HG03558 (cell line): ENCODE results near the gene SLBP.

ENCODE experiments used
- ATAC-seq: cut with Tn5 transposase; IDR thresholded peaks from one replicate; pipeline ENCODE4 v1.9.1; 2021; ENCODE audit warnings: moderate number of reproducible peaks; ENCODE audit not compliant: unreplicated experiment; ENCODE audit errors: extremely low read depth

The SLBP gene

GRCh38 chr4:1658581-1658980 is 53.5 kb downstream of the SLBP start:
- ATAC-seq = no peak

- no peak for ATAC-seq
Measured at GRCh38 chr4:1658146-1658545, 54.0 kb downstream of the SLBP start.

- no peak for ATAC-seq
Measured at GRCh38 chr4:1656986-1657385, 55.1 kb downstream of the SLBP start.

- ATAC-seq = no peak
Measured at GRCh38 chr4:1656132-1656531, 56.0 kb downstream of the SLBP start.

GRCh38 chr4:1655676-1656075 is 56.4 kb downstream of the SLBP start:
- ATAC-seq = no peak

- no peak for ATAC-seq
Measured at GRCh38 chr4:1655081-1655480, 57.0 kb downstream of the SLBP start.

GRCh38 chr4:1654216-1654955 is 57.7 kb downstream of the SLBP start:
- ATAC-seq = no peak

GRCh38 chr4:1653776-1654175 is 58.3 kb downstream of the SLBP start:
- no peak for ATAC-seq

GRCh38 chr4:1652088-1652487 is 60.0 kb downstream of the SLBP start:
- no peak for ATAC-seq

- no peak for ATAC-seq
Measured at GRCh38 chr4:1651609-1652008, 60.5 kb downstream of the SLBP start.

- ATAC-seq = no peak
Measured at GRCh38 chr4:1648962-1649361, 63.2 kb downstream of the SLBP start.

GRCh38 chr4:1647432-1647831 is 64.7 kb downstream of the SLBP start:
- ATAC-seq = no peak

- no peak for ATAC-seq
Measured at GRCh38 chr4:1646690-1647089, 65.4 kb downstream of the SLBP start.

- no peak for ATAC-seq
Measured at GRCh38 chr4:1644891-1645657, 67.0 kb downstream of the SLBP start.

GRCh38 chr4:1643971-1644735 is 68.0 kb downstream of the SLBP start:
- ATAC-seq = no peak
